Cerebellar nuclear complex (tissue), 1 donor: ENCODE data around the gene ACSM3.

ENCODE experiments used
- DNase-seq, 2 experiments: peaks; one replicate each; lab custom pipeline; 2025; lab: John Stamatoyannopoulos, UW

ACSM3 gene

DNA sequence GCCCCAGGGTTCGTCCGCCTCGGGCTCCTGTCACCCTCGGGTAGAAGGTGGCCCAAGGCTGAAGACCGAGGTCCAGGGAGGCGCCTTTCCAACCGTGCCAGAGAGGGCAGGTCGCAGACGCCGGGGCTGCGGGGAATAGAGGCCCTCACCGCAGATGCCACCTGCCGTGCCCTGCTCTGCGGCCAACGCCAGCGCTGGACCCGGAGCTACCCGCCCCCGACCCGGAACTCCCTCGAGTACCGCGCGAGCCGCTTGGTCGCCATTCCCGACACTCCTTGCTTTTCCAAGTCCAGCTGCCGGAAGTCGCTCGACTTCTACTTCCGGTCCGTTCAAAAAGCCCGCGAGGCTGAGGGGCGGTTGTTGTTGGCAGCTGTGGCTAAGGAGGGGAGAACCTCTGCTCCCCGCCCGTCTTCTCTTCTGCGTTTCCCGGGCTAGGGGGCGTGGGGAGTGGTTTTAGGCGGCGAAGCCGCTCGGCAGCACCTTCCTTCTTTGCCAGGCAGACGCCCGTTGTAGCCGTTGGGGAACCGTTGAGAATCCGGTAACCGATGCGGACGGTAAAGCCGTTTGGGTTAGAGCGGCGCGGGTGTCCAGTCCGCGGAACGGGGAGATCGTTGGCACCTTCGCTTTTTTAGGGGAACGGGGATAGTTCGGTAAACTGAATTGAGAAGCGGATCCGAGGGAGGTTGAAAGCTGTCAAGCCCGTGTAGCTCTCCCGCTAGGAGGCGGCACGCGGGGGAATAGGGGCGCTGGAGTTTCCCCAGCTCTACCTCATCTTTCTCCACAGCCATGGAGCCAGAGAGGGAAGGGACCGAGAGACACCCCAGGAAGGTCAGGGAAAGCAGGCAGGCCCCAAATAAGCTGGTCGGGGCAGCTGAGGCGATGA, 42.6 kb downstream of the ACSM3 start, which contains the start of the genes ERI2 and REXO5:
TSS of gene ERI2 (minus strand) at position 305 of the 883 bp plus-strand sequence. CDS start at position 263, 42 bp downstream.
TSS of gene REXO5 (plus strand) at position 360 of the 883 bp plus-strand sequence. CDS start at position 787, 427 bp downstream.
- peak; percentile 60 to 72 for DNase-seq

DNA sequence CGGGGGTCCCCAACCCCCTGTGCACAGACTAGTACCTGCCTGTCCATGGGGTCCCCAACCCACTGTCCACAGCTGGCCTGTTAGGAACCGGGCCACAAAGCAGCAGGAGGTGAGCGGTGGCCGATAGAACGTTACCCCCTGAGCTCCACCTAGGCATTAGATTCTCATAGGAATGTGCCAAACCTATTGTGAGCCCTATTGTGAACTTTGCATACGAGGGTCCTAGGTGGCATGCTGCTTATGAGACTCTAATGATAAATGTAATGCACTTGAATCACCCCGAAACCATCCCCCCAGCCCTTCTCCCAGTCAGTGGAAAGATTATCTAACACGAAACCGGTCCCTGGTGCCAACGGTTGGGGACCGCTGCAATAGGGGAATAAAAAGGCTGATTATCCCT, 44.0 kb downstream of the ACSM3 start:
- no peak for DNase-seq

GRCh38 chr16:20811889-20812439, 48.1 kb downstream of the ACSM3 start:
- no peak for DNase-seq

DNA sequence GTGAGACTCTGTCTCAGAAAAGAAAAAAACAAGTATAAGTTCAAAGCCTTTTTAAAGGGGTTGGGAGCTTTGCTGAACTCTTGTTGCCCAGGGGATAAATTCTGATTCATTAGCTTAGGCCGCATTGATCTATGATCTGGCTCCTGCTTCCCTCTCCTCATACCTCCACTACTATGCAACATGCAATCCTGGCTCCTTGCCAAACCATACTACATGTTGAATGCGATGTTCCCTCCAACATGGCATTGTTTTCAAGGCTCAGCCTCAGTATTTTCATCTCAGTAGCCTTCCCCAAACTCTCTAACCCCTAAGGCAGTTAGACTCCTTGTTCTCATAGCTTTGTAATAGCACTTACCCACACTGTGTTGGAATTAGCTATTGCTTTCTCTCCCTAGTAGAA, 48.7 kb downstream of the ACSM3 start:
- no peak for DNase-seq

- DNase-seq: no peak
Observed at GRCh38 chr16:20814784-20815183, 51.0 kb downstream of the ACSM3 start.

GRCh38 chr16:20818929-20819585, 55.2 kb downstream of the ACSM3 start:
- no peak for DNase-seq

DNA sequence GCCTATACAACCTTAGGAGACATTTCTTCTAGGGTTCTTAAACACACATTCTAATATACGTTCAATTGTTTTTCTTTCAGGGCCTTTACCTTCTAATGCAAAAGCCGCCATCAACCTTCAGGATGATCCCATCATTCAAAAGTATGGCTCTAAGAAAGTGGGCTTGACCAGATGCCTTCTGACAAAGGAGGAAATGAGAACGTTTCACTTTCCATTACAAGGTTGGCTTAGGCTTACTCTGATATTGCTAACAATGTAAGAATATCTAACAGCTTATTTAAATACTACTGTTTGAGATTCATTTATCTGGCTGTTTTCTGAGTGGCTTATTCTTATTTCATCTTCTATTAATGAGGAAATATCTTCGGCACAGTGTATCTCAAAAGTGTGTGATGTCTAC, 57.9 kb downstream of the ACSM3 start:
- no peak for DNase-seq

DNA sequence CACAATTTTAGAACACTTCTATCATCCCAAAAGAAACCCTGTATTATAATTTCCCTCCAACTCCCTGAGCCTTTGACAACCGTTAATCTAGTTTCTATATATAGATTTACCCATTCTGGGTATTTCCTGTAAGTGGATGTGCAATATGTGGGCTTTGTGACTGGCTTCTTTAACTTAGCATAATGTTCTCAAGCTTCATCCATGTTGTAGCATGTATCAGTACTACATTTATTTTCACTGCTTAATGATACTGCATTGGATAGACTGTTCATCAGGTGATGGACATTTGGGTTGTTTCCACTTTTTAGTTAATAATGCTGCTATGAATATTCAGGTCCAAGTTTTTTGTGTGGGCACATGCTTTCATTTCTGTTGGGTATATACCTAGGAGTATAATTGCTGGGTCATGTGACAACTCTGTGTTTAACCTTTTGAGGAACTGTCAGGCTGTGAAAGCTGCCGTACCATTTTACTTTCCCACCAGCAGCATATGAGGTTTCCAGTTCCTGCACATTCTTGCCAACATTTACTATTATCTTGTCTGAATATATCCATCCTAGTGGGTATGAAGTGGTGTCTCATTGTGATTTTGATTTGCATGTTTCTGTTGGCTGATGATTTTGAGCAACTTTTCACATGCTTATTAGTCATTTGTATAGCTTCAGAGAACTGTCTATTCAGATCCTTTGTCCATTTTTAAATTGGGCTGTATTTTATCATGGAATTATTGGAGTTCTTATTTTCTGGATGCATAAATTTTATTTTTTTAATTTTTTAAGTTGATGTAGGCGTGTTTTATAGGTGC, 58.9 kb downstream of the ACSM3 start:
- DNase-seq: no peak

GRCh38 chr16:20826039-20826566, 62.3 kb downstream of the ACSM3 start:
- no peak for DNase-seq

- DNase-seq: no peak
Observed at GRCh38 chr16:20829536-20829935, 65.7 kb downstream of the ACSM3 start.

GRCh38 chr16:20830372-20830771, 66.6 kb downstream of the ACSM3 start:
- no peak for DNase-seq

DNA sequence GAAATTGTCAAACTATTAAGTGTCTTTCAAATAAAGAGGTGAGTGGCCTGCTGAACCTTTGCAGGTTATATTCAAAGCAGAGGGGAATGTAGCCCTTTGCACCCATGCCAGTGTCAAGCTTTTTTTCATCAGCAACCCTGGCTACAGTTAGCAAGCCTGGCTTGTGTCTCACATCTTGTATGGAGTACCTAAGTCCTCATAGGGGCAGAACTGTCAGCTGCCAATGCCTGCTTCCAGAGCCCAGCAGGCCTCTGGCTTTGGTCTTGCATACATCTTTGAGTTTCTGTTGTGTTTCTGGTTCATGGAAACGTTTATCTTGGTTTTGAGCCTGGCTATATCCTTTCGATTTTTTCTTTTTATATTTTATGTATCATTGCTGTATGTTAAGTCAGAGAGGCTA, 69.3 kb downstream of the ACSM3 start:
- DNase-seq: peak; percentile 76

GRCh38 chr16:20838240-20838639, 74.4 kb downstream of the ACSM3 start:
- no peak for DNase-seq

DNA sequence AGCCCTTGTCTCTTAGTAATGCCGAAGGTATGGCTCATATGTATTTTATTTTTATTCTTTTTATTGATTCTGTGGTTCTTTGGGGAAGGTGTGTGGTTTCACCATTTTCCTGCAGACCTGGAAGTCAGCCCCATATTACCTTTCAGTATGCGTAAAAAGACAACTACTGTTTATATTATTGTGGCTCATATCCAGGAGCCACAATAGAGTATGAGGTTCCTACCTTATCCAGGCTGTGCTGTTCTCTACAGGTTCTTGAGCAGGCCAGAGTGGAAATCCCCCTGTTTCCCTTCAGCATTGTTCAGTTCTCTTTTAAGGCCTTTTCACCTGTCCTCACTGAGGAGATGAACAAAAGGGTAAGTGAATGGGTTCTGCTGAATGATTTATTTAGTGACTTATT, 75.7 kb downstream of the ACSM3 start:
- DNase-seq: no peak

DNA sequence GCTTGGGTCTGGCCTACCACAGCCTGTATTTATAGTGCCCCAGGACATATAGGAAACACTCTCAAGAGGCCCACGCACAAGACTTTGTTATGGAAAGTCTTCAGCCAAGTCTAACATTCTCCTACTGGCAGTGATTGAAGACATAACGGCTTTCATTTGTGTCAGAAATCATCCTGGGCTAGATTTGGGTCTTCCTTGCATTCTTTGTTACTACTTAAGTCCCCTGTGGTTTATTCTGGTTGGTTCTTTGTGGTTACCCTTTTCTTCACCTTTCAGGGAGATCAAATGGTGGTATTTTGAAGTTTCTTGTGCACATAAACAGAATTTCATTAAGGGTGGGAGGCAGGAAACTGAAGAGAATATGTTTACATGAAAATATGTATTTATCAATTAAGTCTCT, 80.2 kb downstream of the ACSM3 start:
- no peak for DNase-seq

DNA sequence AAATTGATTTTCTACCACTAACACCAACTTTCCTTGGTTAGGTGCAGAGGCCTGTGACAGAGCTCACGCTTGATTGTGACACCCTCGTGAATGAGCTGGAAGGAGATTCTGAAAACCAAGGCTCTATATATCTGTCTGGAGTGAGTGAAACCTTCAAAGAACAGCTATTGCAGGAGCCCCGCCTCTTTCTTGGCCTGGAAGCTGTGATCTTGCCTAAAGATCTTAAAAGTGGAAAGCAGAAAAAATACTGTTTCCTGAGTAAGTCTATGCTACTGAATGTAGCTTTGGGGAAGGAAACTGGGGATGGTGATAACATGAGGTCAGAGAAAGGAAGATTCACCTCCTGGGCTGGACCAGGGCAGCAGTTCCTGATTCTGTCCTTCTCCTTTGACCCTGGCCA, 80.8 kb downstream of the ACSM3 start:
- no peak for DNase-seq

GRCh38 chr16:20846030-20846429, 82.2 kb downstream of the ACSM3 start:
- peak in 1 of 2 experiments; percentile 28 for DNase-seq

- no peak for DNase-seq
Observed at GRCh38 chr16:20846551-20846950, 82.7 kb downstream of the ACSM3 start.
